AG09319 (cell line): Measurements from ENCODE around the gene ACSF3.

Experiments
- DNase-seq: peaks from one replicate; pipeline ENCODE4 v3.0.0-alpha.2; 2010; ENCODE audit warnings: low read depth; ENCODE audit errors: extremely low read depth
- TF ChIP-seq, protein P1 (sequence below): IDR thresholded peaks from 2 replicates; pipeline ENCODE4 v1.5.1; 2011; ENCODE audit warnings: low read depth, mild to moderate bottlenecking, inconsistent platforms, low read length, moderate library complexity

The ACSF3 gene

DNA sequence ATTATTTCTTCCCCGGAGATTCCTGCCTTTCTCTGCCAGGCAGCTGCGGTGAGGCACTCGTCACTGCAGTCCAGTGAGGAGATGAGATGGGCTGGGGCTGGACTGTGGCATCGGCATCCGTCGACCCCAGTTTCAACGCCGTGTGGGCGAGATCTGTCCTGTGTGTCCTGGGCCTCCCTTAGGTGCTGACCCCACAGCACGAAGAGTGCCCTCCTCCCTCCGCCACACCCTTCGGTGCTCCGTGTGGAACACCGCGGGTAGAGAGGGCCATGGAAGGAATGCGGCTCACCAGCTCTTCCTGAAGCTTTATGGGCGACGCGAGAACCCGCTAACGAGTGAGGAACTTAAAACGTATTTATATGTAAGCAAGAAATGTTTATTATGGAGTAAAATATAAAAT is 17.6 kb downstream of the ACSF3 start:
- no peak for DNase-seq
- TF ChIP-seq, protein P1, sequence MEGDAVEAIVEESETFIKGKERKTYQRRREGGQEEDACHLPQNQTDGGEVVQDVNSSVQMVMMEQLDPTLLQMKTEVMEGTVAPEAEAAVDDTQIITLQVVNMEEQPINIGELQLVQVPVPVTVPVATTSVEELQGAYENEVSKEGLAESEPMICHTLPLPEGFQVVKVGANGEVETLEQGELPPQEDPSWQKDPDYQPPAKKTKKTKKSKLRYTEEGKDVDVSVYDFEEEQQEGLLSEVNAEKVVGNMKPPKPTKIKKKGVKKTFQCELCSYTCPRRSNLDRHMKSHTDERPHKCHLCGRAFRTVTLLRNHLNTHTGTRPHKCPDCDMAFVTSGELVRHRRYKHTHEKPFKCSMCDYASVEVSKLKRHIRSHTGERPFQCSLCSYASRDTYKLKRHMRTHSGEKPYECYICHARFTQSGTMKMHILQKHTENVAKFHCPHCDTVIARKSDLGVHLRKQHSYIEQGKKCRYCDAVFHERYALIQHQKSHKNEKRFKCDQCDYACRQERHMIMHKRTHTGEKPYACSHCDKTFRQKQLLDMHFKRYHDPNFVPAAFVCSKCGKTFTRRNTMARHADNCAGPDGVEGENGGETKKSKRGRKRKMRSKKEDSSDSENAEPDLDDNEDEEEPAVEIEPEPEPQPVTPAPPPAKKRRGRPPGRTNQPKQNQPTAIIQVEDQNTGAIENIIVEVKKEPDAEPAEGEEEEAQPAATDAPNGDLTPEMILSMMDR, result no peak

- TF ChIP-seq, protein P1, result no peak
- DNase-seq, result no peak
Measured at GRCh38 chr16:89112377-89113151, 18.9 kb downstream of the ACSF3 start.

GRCh38 chr16:89113152-89113547 is 19.5 kb downstream of the ACSF3 start:
- no peak for DNase-seq
- TF ChIP-seq, protein P1, result no peak

- TF ChIP-seq, protein P1, result no peak
- no peak for DNase-seq
Measured at GRCh38 chr16:89113661-89114060, 20.0 kb downstream of the ACSF3 start.

GRCh38 chr16:89114159-89114981 is 20.7 kb downstream of the ACSF3 start:
- no peak for DNase-seq
- TF ChIP-seq, protein P1, result no peak

- DNase-seq, result no peak
- TF ChIP-seq, protein P1, result no peak
Measured at GRCh38 chr16:89115216-89115861, 21.7 kb downstream of the ACSF3 start.
